SK-N-SH (cell line): ENCODE results near the gene PDCD6IP. TPM values are rescaled to one million over a fixed set of nuclear protein-coding genes. Genes with fewer than 3 reads are reported as not detected.

Source experiments
- CTCF ChIA-PET: fragments of 300-600, 350-600 bp; formaldehyde crosslinking; extraction: SDS; loops from one replicate; lab custom pipeline; 2021; lab: Yijun Ruan, JAX
- POLR2A ChIA-PET: fragments of 350-600 bp; sonication (Branson Sonifier 250); formaldehyde crosslinking; extraction: SDS; loops from one replicate; lab custom pipeline; 2020; ENCODE audit warnings: antibody characterized with exemption, inconsistent platforms; lab: Yijun Ruan, JAX
- DNase-seq: peaks from one replicate; pipeline ENCODE4 v3.0.0; 2012
- H2AFZ ChIP-seq: fragments of 200-600 bp; sonication (generic); 2 replicates; pipeline ENCODE4 v1.8.1; 2016; ENCODE audit warnings: antibody characterized with exemption, mild to moderate bottlenecking, low read depth
- H3F3A ChIP-seq: fragments of 200-600 bp; sonication (generic); replicated peaks from 2 replicates; pipeline ENCODE3; 2016; ENCODE audit warnings: antibody characterized with exemption, mild to moderate bottlenecking; ENCODE audit not compliant: insufficient read depth
- H3K27ac ChIP-seq, 2 experiments: fragments of 200-500 bp in 1 of 2; fragments of 200-600 bp in 1 of 2; sonication (Bioruptor generic) in 1 of 2; sonication (generic), shearing (Covaris generic) in 1 of 2; 2 replicates each; pipeline versions ENCODE4 v1.5.1 to v1.6.1; 2014 to 2016; ENCODE audit warnings: low read depth in 2 of 2, inconsistent platforms in 1 of 2, low read length in 1 of 2, mild to moderate bottlenecking in 1 of 2, mixed read lengths in 1 of 2
- H3K27me3 ChIP-seq: fragments of 200-600 bp; sonication (generic), shearing (Covaris generic); 2 replicates; pipeline ENCODE4 v1.6.1; 2016; ENCODE audit warnings: mixed run types; ENCODE audit not compliant: insufficient read depth
- H3K36me3 ChIP-seq, 2 experiments: fragments of 200-500 bp in 1 of 2; fragments of 200-600 bp in 1 of 2; sonication (Bioruptor generic) in 1 of 2; sonication (generic) in 1 of 2; replicated peaks in 1 of 2; 2 replicates each; pipeline versions ENCODE3 to v1.5.1; 2014 to 2016; ENCODE audit warnings: low read length in 1 of 2, mild to moderate bottlenecking in 1 of 2; ENCODE audit not compliant: insufficient read depth in 2 of 2, control insufficient read depth in 1 of 2
- H3K4me1 ChIP-seq, 2 experiments: fragments of 200-500 bp in 1 of 2; fragments of 200-600 bp in 1 of 2; sonication (Bioruptor generic) in 1 of 2; sonication (generic), shearing (Covaris generic) in 1 of 2; 2 replicates each; pipeline versions ENCODE4 v1.5.1 to v1.6.1; 2014 to 2016; ENCODE audit warnings: low read depth in 1 of 2, low read length in 1 of 2, mixed run types in 1 of 2; ENCODE audit not compliant: insufficient read depth in 2 of 2, control insufficient read depth in 1 of 2
- H3K4me2 ChIP-seq: fragments of 200-600 bp; sonication (generic), shearing (Covaris generic); 2 replicates; pipeline ENCODE4 v1.6.1; 2017; ENCODE audit warnings: mixed run types
- H3K4me3 ChIP-seq, 2 experiments: fragments of 200-500 bp in 1 of 2; fragments of 200-600 bp in 1 of 2; sonication (Bioruptor generic) in 1 of 2; sonication (generic), shearing (Covaris generic) in 1 of 2; 2 replicates each; pipeline versions ENCODE4 v1.5.1 to v1.8.1; 2014 to 2016; ENCODE audit warnings: low read depth in 2 of 2, inconsistent platforms in 1 of 2, low read length in 1 of 2, mild to moderate bottlenecking in 1 of 2, mixed read lengths in 1 of 2, moderate library complexity in 1 of 2
- H3K79me2 ChIP-seq: fragments of 200-600 bp; sonication (generic); 2 replicates; pipeline ENCODE4 v1.8.1; 2017; ENCODE audit warnings: mild to moderate bottlenecking; ENCODE audit not compliant: insufficient read depth
- H3K9ac ChIP-seq: fragments of 200-600 bp; sonication (generic); 2 replicates; pipeline ENCODE4 v1.6.1; 2017; ENCODE audit warnings: mixed run types
- H3K9me2 ChIP-seq: fragments of 200-600 bp; sonication (generic); 2 replicates; pipeline ENCODE4 v1.6.1; 2017; ENCODE audit warnings: mixed run types
- H3K9me3 ChIP-seq: fragments of 200-600 bp; sonication (generic); 2 replicates; pipeline ENCODE4 v1.6.1; 2017; ENCODE audit warnings: mixed run types, mild to moderate bottlenecking, moderate library complexity
- H4K20me1 ChIP-seq: fragments of 200-600 bp; sonication (generic); 2 replicates; pipeline ENCODE4 v1.6.1; 2017; ENCODE audit warnings: mild to moderate bottlenecking, mixed run types; ENCODE audit not compliant: insufficient read depth
- CHD2 ChIP-seq: fragments of 150-350 bp; IDR thresholded peaks from 2 replicates; pipeline ENCODE4 v1.6.1; 2018; ENCODE audit warnings: low read length; ENCODE audit not compliant: partially characterized antibody
- CTCF ChIP-seq: fragments of 200-600 bp; sonication (generic); IDR thresholded peaks from 2 replicates; pipeline ENCODE4 v1.6.1; 2017; ENCODE audit warnings: antibody characterized with exemption, mild to moderate bottlenecking, moderate library complexity
- EZH2phosphoT487 ChIP-seq: fragments of 200-600 bp; sonication (generic); IDR thresholded peaks from 2 replicates; pipeline ENCODE4 v1.6.1; 2017; ENCODE audit warnings: low read depth, mixed run types, mild to moderate bottlenecking, antibody characterized with exemption, moderate library complexity, borderline replicate concordance
- FOXM1 ChIP-seq: IDR thresholded peaks from 2 replicates; pipeline ENCODE4 v1.4.0; 2012; ENCODE audit warnings: low read depth, mild to moderate bottlenecking
- GABPA ChIP-seq: IDR thresholded peaks from 2 replicates; pipeline ENCODE4 v1.4.0; 2012; ENCODE audit warnings: low read depth, mild to moderate bottlenecking
- NFIC ChIP-seq: IDR thresholded peaks from 2 replicates; pipeline ENCODE4 v1.4.0; 2012; ENCODE audit warnings: borderline replicate concordance
- RAD21 ChIP-seq: IDR thresholded peaks from 2 replicates; pipeline ENCODE4 v1.6.1; 2012; ENCODE audit warnings: mild to moderate bottlenecking, low read length
- REST ChIP-seq: IDR thresholded peaks from 2 replicates; pipeline ENCODE4 v1.6.1; 2012; ENCODE audit warnings: mild to moderate bottlenecking, low read depth, low read length, moderate library complexity
- RFX5 ChIP-seq: IDR thresholded peaks from 2 replicates; pipeline ENCODE4 v1.6.1; 2012; ENCODE audit warnings: mild to moderate bottlenecking, improper control_type of control experiment, low read length
- SIN3A ChIP-seq: IDR thresholded peaks from 2 replicates; pipeline ENCODE4 v1.6.1; 2012; ENCODE audit warnings: low read depth, mild to moderate bottlenecking, low read length, moderate library complexity, borderline replicate concordance
- SMC3 ChIP-seq: IDR thresholded peaks from 2 replicates; pipeline ENCODE4 v1.6.1; 2012; ENCODE audit warnings: low read depth, low read length, improper control_type of control experiment
- TAF1 ChIP-seq: IDR thresholded peaks from 2 replicates; pipeline ENCODE4 v1.6.1; 2012; ENCODE audit warnings: low read depth, mild to moderate bottlenecking, low read length, moderate library complexity, borderline replicate concordance
- WGBS: methylation state at CpG from one replicate; pipeline ENCODE4 v1.1.6; 2017; ENCODE audit warnings: low lambda C conversion rate; 5-methylcytosine and 5-hydroxymethylcytosine counted together
- polyA plus RNA-seq, 3 experiments: library from polyadenylated mRNA; depleted of rRNA; stranded (reverse); fragments of >200 nt; gene quantifications; 2 replicates each; pipeline ENCODE4 v1.2.3, GENCODE V29; 2012

Gene PDCD6IP
- polyA plus RNA-seq, 1 of the 3 experiments (the other 2 are of a cell fraction) = 49.1 TPM

DNA sequence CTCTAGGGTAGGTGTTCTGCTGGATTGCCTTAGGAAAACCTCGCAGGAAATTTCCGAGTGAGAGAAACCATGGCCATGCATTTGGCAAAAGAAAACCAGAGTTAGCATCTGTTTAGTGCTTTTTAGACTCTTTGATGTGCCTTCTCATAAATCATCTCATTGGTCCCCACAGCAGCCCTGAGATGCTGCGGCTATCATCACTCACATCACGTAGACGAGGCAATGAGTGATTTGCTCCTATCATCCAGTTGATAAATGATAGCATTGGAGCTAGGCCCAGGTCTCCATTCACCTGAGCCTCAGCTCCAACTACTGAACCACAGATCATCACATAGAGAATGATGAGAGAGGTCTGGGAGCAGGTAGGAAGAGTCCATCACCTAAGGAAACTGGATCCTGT, 111.1 kb downstream of the PDCD6IP start:
- no peak overlapping the region for H2AFZ ChIP-seq
- CTCF ChIA-PET = interaction anchor here (1.2 kb wide), 1 partner anchor 11 kb away, joined by 3 read pairs; no protein-coding TSS in a partner anchor

More for the DNA sequence above, 111.1 kb downstream of the PDCD6IP start:
- DNase-seq = no peak
- WGBS = 83% methylated on average over 5 of the region's 5 CpGs
- H3K9ac ChIP-seq = no peak overlapping the region
- TF ChIP-seq SIN3A (no peak), FOXM1 (no peak), SMC3 (no peak), GABPA (no peak), RAD21 (no peak), RFX5 (no peak), EZH2phosphoT487 (no peak), CHD2 (no peak), REST (no peak), CTCF (no peak), TAF1 (no peak), NFIC (no peak)
- 0 out of 4 replicates have a peak, but pooled peaks cover 0 to 3% of the 10 kb centered on the region in 2 experiments for H3K4me1 ChIP-seq
- H3K27me3 ChIP-seq = no peaks in the 10 kb centered on the region
- H3K27ac ChIP-seq = no peak overlapping the region
- no peaks in the 10 kb centered on the region for H3K36me3 ChIP-seq
- no peak overlapping the region for H3K4me3 ChIP-seq
- H3K9me2 ChIP-seq = no peaks in the 10 kb centered on the region
- H3F3A ChIP-seq = no peaks in the 10 kb centered on the region
- no peaks in the 10 kb centered on the region for H3K79me2 ChIP-seq
- H3K4me2 ChIP-seq = no peak overlapping the region
- no peaks in the 10 kb centered on the region for H4K20me1 ChIP-seq
- POLR2A ChIA-PET = no interaction called here
- H3K9me3 ChIP-seq = no peaks in the 10 kb centered on the region
